ENCODE data around the gene KAZN. TPM values are rescaled to one million over a fixed set of nuclear protein-coding genes. Genes with fewer than 3 reads are reported as not detected.

Gene KAZN
- total and polyA plus RNA-seq, 9 donors, result 10.1 to 56.4 (median 27.9) TPM

- no peaks in the 10 kb centered on the region for H3K4me1 ChIP-seq (ENCODE audit: insufficient read depth)
- no peaks in the 10 kb centered on the region for H3K27me3 ChIP-seq
- H3K4me3 ChIP-seq, result no peak overlapping the region
- 88 to 94% (median 88%) methylated on average over 12 of the region's 12 CpGs for WGBS, 3 donors
- no peaks in the 10 kb centered on the region for H3K9me3 ChIP-seq
- H3K27ac ChIP-seq, result no peak overlapping the region
- H3K36me3 ChIP-seq, result no peaks in the 10 kb centered on the region
- intact Hi-C loops (cut with DNase I), result no loop called here
- TF ChIP-seq, protein P1, sequence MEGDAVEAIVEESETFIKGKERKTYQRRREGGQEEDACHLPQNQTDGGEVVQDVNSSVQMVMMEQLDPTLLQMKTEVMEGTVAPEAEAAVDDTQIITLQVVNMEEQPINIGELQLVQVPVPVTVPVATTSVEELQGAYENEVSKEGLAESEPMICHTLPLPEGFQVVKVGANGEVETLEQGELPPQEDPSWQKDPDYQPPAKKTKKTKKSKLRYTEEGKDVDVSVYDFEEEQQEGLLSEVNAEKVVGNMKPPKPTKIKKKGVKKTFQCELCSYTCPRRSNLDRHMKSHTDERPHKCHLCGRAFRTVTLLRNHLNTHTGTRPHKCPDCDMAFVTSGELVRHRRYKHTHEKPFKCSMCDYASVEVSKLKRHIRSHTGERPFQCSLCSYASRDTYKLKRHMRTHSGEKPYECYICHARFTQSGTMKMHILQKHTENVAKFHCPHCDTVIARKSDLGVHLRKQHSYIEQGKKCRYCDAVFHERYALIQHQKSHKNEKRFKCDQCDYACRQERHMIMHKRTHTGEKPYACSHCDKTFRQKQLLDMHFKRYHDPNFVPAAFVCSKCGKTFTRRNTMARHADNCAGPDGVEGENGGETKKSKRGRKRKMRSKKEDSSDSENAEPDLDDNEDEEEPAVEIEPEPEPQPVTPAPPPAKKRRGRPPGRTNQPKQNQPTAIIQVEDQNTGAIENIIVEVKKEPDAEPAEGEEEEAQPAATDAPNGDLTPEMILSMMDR (IDR thresholded peaks at IDR 0.05), result no peak
- TF ChIP-seq EP300 (IDR thresholded peaks at IDR 0.05) (no peak), POLR2A (IDR thresholded peaks at IDR 0.05) (no peak)
- no peak for DNase-seq
Measured at GRCh38 chr1:14615549-14616218, 17.2 kb downstream of the KAZN start.

GRCh38 chr1:14616632-14617396 is 18.3 kb downstream of the KAZN start:
- 40 to 63% (median 47%) methylated on average over 11 of the region's 11 CpGs for WGBS, 3 donors
- Histone ChIP-seq H3K27ac (no peak overlapping the region), H3K4me1 (ENCODE audit: insufficient read depth) (no peaks in the 10 kb centered on the region), H3K4me3 (no peak overlapping the region), H3K36me3 (no peaks in the 10 kb centered on the region), H3K27me3 (no peaks in the 10 kb centered on the region), H3K9me3 (no peaks in the 10 kb centered on the region)
- no peak for DNase-seq
- TF ChIP-seq, protein P1 (IDR thresholded peaks at IDR 0.05), result no peak
- TF ChIP-seq POLR2A (IDR thresholded peaks at IDR 0.05) (no peak), EP300 (IDR thresholded peaks at IDR 0.05) (no peak)
- intact Hi-C loops (cut with DNase I), result no loop called here

- H3K4me3 ChIP-seq, result no peak overlapping the region
- no peak for TF ChIP-seq EP300 (IDR thresholded peaks at IDR 0.05)
- TF ChIP-seq POLR2A (IDR thresholded peaks at IDR 0.05), result no peak
- TF ChIP-seq, protein P1 (IDR thresholded peaks at IDR 0.05), result no peak
- no peak overlapping the region for H3K27ac ChIP-seq
- H3K27me3 ChIP-seq, result no peaks in the 10 kb centered on the region
- DNase-seq, result no peak
- WGBS, 3 donors, result 59 to 74% (median 66%) methylated on average over 7 of the region's 7 CpGs
- H3K9me3 ChIP-seq, result no peaks in the 10 kb centered on the region
- intact Hi-C loops (cut with DNase I), result no loop called here
- H3K36me3 ChIP-seq, result no peaks in the 10 kb centered on the region
- H3K4me1 ChIP-seq (ENCODE audit: insufficient read depth), result no peaks in the 10 kb centered on the region
Measured at GRCh38 chr1:14617791-14618190, 19.3 kb downstream of the KAZN start.

GRCh38 chr1:14620941-14621340 is 22.5 kb downstream of the KAZN start:
- TF ChIP-seq, protein P1 (IDR thresholded peaks at IDR 0.05), result no peak
- TF ChIP-seq EP300 (IDR thresholded peaks at IDR 0.05) (no peak), POLR2A (IDR thresholded peaks at IDR 0.05) (no peak)
- intact Hi-C loops (cut with DNase I), result no loop called here
- Histone ChIP-seq H3K9me3 (no peaks in the 10 kb centered on the region), H3K36me3 (no peaks in the 10 kb centered on the region), H3K27me3 (no peaks in the 10 kb centered on the region), H3K4me1 (ENCODE audit: insufficient read depth) (no peaks in the 10 kb centered on the region), H3K4me3 (no peak overlapping the region), H3K27ac (no peak overlapping the region)
- no peak for DNase-seq
